ENCODE data around the gene PTPRR. TPM values are rescaled to one million over a fixed set of nuclear protein-coding genes. Genes with fewer than 3 reads are reported as not detected.

PTPRR gene
- total RNA-seq, 1 experiment from 2014 or later, result 0.46 TPM

DNA sequence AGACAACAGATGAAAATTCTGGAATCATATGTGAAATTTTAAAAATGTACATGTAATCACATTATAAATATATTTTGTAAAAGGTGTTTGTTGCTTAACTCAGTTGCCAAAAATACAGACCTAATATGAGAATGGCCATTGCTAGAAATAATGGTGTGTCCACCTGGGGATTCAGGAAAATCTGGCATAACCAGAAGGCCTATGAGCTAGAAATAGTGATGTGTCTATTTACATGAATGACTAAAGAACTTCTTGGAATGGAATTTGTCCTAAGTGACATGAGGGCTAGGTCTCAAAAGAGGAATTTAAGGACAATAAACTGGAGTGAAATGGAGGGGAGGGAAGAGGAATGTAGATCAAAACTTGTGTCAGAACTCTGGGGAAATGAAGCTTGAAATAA, 126.4 kb downstream of the PTPRR start:
- CTCF ChIA-PET, result no interaction called here
- Mint-ChIP-seq H3K4me1 (no peaks in the 10 kb centered on the region), H3K9me3 (peaks cover 7% of the 10 kb centered on the region; the same call in 1 of the 2 replicates), H3K27ac (no peak overlapping the region), H3K36me3 (no peaks in the 10 kb centered on the region), H3K4me3 (no peak overlapping the region), H3K27me3 (ENCODE audit: low read depth) (no peaks in the 10 kb centered on the region)
- POLR2A ChIA-PET, result no interaction called here
- DNase-seq (ENCODE audit: low spot score) (no peak), ATAC-seq (no peak)
- TF ChIP-seq ZNF671 (CRISPR knock-in tag; IDR thresholded peaks at IDR 0.05), result no peak
- no peak for TF ChIP-seq GTF2I (CRISPR knock-in tag; conservative IDR thresholded peaks at IDR 0.05)
- TF ChIP-seq TCF7 (CRISPR knock-in tag; IDR thresholded peaks at IDR 0.05; ENCODE audit: low read depth), result no peak
- TF ChIP-seq, protein P1, sequence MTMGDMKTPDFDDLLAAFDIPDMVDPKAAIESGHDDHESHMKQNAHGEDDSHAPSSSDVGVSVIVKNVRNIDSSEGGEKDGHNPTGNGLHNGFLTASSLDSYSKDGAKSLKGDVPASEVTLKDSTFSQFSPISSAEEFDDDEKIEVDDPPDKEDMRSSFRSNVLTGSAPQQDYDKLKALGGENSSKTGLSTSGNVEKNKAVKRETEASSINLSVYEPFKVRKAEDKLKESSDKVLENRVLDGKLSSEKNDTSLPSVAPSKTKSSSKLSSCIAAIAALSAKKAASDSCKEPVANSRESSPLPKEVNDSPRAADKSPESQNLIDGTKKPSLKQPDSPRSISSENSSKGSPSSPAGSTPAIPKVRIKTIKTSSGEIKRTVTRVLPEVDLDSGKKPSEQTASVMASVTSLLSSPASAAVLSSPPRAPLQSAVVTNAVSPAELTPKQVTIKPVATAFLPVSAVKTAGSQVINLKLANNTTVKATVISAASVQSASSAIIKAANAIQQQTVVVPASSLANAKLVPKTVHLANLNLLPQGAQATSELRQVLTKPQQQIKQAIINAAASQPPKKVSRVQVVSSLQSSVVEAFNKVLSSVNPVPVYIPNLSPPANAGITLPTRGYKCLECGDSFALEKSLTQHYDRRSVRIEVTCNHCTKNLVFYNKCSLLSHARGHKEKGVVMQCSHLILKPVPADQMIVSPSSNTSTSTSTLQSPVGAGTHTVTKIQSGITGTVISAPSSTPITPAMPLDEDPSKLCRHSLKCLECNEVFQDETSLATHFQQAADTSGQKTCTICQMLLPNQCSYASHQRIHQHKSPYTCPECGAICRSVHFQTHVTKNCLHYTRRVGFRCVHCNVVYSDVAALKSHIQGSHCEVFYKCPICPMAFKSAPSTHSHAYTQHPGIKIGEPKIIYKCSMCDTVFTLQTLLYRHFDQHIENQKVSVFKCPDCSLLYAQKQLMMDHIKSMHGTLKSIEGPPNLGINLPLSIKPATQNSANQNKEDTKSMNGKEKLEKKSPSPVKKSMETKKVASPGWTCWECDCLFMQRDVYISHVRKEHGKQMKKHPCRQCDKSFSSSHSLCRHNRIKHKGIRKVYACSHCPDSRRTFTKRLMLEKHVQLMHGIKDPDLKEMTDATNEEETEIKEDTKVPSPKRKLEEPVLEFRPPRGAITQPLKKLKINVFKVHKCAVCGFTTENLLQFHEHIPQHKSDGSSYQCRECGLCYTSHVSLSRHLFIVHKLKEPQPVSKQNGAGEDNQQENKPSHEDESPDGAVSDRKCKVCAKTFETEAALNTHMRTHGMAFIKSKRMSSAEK (CRISPR knock-in tag; IDR thresholded peaks at IDR 0.05; ENCODE audit: borderline replicate concordance), result no peak
- TF ChIP-seq, protein P2, sequence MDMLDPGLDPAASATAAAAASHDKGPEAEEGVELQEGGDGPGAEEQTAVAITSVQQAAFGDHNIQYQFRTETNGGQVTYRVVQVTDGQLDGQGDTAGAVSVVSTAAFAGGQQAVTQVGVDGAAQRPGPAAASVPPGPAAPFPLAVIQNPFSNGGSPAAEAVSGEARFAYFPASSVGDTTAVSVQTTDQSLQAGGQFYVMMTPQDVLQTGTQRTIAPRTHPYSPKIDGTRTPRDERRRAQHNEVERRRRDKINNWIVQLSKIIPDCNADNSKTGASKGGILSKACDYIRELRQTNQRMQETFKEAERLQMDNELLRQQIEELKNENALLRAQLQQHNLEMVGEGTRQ (CRISPR knock-in tag; IDR thresholded peaks at IDR 0.05), result no peak
- TF ChIP-seq TEAD4 (CRISPR knock-in tag; IDR thresholded peaks at IDR 0.05), result no peak
- TF ChIP-seq GRHL2 (CRISPR knock-in tag; IDR thresholded peaks at IDR 0.05; ENCODE audit: insufficient replicate concordance, severe bottlenecking), result no peak
- no peak for TF ChIP-seq IRF2 (CRISPR knock-in tag; IDR thresholded peaks at IDR 0.05; ENCODE audit: borderline replicate concordance, low read depth)
- TF ChIP-seq, protein P3, sequence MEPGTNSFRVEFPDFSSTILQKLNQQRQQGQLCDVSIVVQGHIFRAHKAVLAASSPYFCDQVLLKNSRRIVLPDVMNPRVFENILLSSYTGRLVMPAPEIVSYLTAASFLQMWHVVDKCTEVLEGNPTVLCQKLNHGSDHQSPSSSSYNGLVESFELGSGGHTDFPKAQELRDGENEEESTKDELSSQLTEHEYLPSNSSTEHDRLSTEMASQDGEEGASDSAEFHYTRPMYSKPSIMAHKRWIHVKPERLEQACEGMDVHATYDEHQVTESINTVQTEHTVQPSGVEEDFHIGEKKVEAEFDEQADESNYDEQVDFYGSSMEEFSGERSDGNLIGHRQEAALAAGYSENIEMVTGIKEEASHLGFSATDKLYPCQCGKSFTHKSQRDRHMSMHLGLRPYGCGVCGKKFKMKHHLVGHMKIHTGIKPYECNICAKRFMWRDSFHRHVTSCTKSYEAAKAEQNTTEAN (CRISPR knock-in tag; IDR thresholded peaks at IDR 0.05), result no peak
- no peak for TF ChIP-seq ZNF317 (CRISPR knock-in tag; IDR thresholded peaks at IDR 0.05; ENCODE audit: borderline replicate concordance, low read depth)
- TF ChIP-seq NR1H2 (CRISPR knock-in tag; IDR thresholded peaks at IDR 0.05), result no peak
- TF ChIP-seq ZNF121 (CRISPR knock-in tag; IDR thresholded peaks at IDR 0.05), result no peak
- TF ChIP-seq, protein P4, sequence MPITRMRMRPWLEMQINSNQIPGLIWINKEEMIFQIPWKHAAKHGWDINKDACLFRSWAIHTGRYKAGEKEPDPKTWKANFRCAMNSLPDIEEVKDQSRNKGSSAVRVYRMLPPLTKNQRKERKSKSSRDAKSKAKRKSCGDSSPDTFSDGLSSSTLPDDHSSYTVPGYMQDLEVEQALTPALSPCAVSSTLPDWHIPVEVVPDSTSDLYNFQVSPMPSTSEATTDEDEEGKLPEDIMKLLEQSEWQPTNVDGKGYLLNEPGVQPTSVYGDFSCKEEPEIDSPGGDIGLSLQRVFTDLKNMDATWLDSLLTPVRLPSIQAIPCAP (CRISPR knock-in tag; IDR thresholded peaks at IDR 0.05), result no peak

DNA sequence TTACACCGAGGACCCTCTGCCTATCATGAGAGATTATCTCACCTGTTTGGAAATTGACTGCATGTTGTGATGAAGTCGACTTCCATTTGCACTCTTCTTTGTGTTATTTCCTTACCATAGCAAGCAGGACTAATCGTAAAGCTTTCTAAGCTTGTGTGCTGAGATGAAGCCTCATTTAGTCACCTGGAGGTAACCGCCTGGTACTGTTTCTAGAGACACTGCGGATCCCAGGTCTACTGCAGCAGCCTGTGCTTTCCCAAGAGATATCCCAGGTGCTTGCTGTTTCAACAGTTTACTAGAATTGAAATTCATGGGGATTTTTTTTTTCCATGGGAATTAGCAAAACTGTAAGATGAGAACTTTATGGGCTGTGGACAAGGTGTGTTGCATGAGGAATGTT, 131.8 kb downstream of the PTPRR start:
- ATAC-seq (peak; percentile 50), DNase-seq (ENCODE audit: low spot score) (no peak)
- CTCF ChIA-PET, result no interaction called here
- H3K27ac Mint-ChIP-seq, result no peak overlapping the region
- H3K36me3 Mint-ChIP-seq, result no peaks in the 10 kb centered on the region
- TF ChIP-seq MXD4 (CRISPR knock-in tag; IDR thresholded peaks at IDR 0.05; ENCODE audit: borderline replicate concordance) (no peak), ESRRA (CRISPR knock-in tag; IDR thresholded peaks at IDR 0.05; ENCODE audit: borderline replicate concordance) (no peak), JAZF1 (CRISPR knock-in tag; IDR thresholded peaks at IDR 0.05) (no peak), SMAD3 (CRISPR knock-in tag; IDR thresholded peaks at IDR 0.05; ENCODE audit: borderline replicate concordance) (no peak), JUN (CRISPR knock-in tag; IDR thresholded peaks at IDR 0.05) (no peak), ZBTB21 (CRISPR knock-in tag; IDR thresholded peaks at IDR 0.05; ENCODE audit: borderline replicate concordance) (no peak), ETV6 (CRISPR knock-in tag; IDR thresholded peaks at IDR 0.05) (no peak), ZNF263 (CRISPR knock-in tag; IDR thresholded peaks at IDR 0.05; ENCODE audit: low read depth) (no peak), IRF2 (CRISPR knock-in tag; IDR thresholded peaks at IDR 0.05; ENCODE audit: borderline replicate concordance, low read depth) (no peak), ELF4 (CRISPR knock-in tag; IDR thresholded peaks at IDR 0.05; ENCODE audit: low read depth) (no peak), HMGA2 (CRISPR knock-in tag; IDR thresholded peaks at IDR 0.05) (no peak), NR1H2 (CRISPR knock-in tag; IDR thresholded peaks at IDR 0.05) (no peak), GTF2I (CRISPR knock-in tag; conservative IDR thresholded peaks at IDR 0.05) (no peak), EMX1 (CRISPR knock-in tag; IDR thresholded peaks at IDR 0.05) (no peak)
- H3K4me1 Mint-ChIP-seq, result peaks cover 4% of the 10 kb centered on the region
- POLR2A ChIA-PET, result no interaction called here
- H3K9me3 Mint-ChIP-seq, result 0 out of 2 replicates have a peak, but pooled peaks cover 7% of the 10 kb centered on the region
- no peak overlapping the region for H3K4me3 Mint-ChIP-seq
- H3K27me3 Mint-ChIP-seq (ENCODE audit: low read depth), result no peaks in the 10 kb centered on the region

All from WTC11 (cell line).